Measurements from ENCODE around the gene DYNLT2. TPM values are rescaled to one million over a fixed set of nuclear protein-coding genes. Genes with fewer than 3 reads are reported as not detected.

DYNLT2 gene
- total RNA-seq, 1 experiment from 2014 or later: 1.7 TPM

DNA sequence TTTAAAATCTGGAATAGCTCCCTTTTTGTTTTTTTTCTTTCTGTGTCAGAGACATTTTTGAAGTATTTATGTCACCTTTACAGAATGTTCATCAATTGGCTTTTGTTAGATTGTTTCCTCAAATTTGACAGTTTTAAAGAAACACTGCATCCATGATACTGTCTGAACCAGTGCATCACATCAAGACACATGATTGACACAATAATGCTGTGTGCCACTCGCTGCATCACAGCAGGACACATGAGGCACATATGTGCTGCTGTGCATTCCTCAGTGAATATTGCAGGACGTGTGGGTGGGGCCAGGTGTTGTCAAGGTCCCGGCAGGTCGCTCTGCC, 37.4 kb upstream of the DYNLT2 start:
- Histone ChIP-seq H3K36me3 (replicated peaks; ENCODE audit: control insufficient read depth, insufficient read depth, low read length) (no peaks in the 10 kb centered on the region), H3K4me3 (ENCODE audit: insufficient read depth, low read depth, low read length) (no peak overlapping the region), H3K27me3 (ENCODE audit: control insufficient read depth, insufficient read depth, low read length) (peaks cover 10% of the 10 kb centered on the region)
- DNase-seq: no peak

DNA sequence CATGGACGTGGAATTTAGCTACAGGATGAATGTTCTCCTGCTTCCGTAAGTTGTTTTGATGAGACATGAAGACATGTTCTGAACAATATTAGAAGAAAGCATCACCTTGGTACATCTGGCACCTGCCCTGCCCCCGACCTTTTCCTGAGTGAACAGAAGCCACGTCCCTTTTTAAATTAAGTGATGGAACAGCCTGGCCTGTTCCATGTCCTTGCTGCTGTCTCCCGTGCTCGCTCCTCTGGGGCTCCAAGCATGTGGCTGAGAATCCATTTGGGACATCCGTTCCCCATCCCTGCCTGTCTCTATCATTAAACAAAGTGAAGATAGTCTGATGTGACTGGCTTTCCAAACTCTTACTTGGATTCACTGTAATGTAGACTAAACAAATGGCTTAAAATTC, 36.4 kb upstream of the DYNLT2 start:
- H3K27me3 ChIP-seq (ENCODE audit: control insufficient read depth, insufficient read depth, low read length): peaks cover 10% of the 10 kb centered on the region
- no peak for DNase-seq
- H3K36me3 ChIP-seq (replicated peaks; ENCODE audit: control insufficient read depth, insufficient read depth, low read length): no peaks in the 10 kb centered on the region
- no peak overlapping the region for H3K4me3 ChIP-seq (ENCODE audit: insufficient read depth, low read depth, low read length)

DNA sequence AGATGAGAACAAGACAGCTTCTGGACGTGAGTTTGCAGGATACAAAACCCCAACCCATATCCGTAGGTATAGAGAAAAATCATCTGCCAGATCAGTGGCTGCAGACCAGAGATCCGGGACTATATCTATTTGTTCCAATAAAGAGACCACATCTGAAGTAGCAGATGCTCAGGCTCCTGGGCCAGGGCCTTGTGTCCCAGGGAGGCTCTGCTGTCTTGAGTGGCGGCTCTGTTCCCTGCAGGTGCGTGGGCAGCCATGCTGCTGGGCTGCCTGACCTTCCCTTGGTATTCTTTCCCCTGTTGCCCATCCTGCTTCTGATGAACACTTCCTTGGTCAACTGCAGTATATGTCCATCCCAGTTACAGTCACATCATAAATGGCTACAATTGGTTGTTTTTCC, 35.0 kb upstream of the DYNLT2 start:
- Histone ChIP-seq H3K4me3 (ENCODE audit: insufficient read depth, low read depth, low read length) (no peak overlapping the region), H3K36me3 (replicated peaks; ENCODE audit: control insufficient read depth, insufficient read depth, low read length) (no peaks in the 10 kb centered on the region; the same call in 1 of the 2 replicates), H3K27me3 (ENCODE audit: control insufficient read depth, insufficient read depth, low read length) (peaks cover 10% of the 10 kb centered on the region)
- no peak for DNase-seq

DNA sequence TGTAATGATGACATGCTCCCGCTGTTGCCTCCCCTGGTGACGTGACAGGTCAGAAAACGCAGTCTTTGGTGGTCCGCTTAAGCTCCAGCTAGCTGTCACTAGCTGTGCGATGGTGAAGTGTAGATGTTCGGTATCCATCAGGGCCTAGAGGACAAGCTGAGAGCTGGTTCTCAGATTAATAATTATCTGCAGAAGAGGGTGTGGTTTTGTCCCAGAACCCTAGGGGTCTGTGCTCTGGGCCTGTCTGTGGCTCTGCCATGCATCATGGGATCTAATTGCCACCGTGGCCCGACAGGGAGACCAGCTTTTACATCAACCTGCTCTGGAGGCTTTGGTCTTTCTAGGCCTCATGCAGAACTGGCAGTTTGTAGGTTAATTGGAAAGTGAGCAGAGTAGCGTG, 34.2 kb upstream of the DYNLT2 start:
- Histone ChIP-seq H3K36me3 (replicated peaks; ENCODE audit: control insufficient read depth, insufficient read depth, low read length) (no peaks in the 10 kb centered on the region; the same call in 1 of the 2 replicates), H3K27me3 (ENCODE audit: control insufficient read depth, insufficient read depth, low read length) (peaks cover 8% of the 10 kb centered on the region), H3K4me3 (ENCODE audit: insufficient read depth, low read depth, low read length) (no peak overlapping the region)
- DNase-seq: no peak

DNA sequence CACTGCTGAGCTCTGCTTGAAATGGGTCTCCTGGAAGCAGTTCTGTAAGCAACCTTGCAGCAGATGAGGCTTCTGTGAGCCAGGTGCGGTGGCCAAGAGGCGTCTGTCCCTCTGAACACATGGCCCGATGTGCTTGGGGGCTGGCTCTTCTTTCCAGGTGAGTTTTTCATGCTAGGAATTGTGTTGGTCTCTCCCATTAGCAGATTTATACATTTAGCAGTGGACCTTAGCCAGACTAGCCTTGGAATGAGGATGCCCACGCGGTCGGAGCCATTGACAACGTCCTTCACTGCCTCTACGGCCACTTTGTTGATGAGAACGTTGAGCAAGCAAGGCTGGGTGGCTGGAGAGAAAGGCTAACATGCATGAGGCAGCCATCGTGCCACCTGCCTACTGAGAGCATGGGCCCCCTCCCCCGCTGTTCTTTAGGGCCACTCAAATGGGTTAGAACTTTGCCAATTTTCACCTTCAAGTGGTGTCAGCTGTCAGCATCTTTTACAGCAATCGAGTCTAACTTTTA, 33.5 kb upstream of the DYNLT2 start:
- Histone ChIP-seq H3K27me3 (ENCODE audit: control insufficient read depth, insufficient read depth, low read length) (peaks cover 5% of the 10 kb centered on the region), H3K36me3 (replicated peaks; ENCODE audit: control insufficient read depth, insufficient read depth, low read length) (no peaks in the 10 kb centered on the region; the same call in 1 of the 2 replicates), H3K4me3 (ENCODE audit: insufficient read depth, low read depth, low read length) (no peak overlapping the region)
- DNase-seq: no peak

DNA sequence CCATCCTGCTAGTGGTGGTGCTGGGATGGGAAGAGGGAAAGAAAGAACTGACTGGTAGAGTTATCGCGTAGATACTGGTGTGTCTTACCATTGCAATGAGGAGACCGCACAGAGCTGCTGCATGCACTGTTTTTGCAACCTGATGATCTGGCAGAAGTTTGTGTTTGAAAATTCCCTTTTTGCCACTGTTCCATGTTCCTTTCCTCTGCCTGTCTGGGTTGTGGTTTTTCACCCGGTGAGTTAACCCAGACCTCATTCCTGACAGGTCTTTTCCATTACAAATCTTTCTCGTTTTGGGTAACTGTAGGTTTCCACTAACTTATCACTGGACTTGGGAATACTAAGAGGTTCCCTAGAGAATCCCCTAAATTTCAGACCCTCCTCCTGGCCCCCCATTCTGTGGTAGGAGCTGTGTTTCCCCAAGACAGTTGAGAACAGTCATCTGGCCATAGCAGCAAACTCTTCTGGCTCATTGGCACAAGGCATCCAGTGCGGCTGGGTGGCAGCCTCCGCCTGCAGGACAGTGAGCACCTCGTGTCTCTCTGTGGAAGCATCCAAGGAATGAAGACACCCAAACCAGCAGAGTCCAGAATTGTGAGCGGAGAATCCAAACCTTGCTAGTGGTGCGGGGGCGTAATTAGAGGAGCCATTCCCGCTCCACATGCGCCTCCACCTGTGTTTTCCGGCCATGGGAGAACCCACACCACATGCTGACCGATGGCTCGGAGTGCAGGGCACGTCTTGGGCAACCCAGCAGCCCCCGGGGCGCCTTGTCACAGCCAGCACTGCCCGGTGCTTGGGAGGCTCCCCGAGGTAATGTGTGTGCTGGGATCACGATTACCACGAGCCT, 32.8 kb upstream of the DYNLT2 start:
- Histone ChIP-seq H3K27me3 (ENCODE audit: control insufficient read depth, insufficient read depth, low read length) (peaks cover under 1% of the 10 kb centered on the region), H3K4me3 (ENCODE audit: insufficient read depth, low read depth, low read length) (no peak overlapping the region), H3K36me3 (replicated peaks; ENCODE audit: control insufficient read depth, insufficient read depth, low read length) (no peaks in the 10 kb centered on the region; the same call in none of the 2 replicates)
- DNase-seq: no peak

DNA sequence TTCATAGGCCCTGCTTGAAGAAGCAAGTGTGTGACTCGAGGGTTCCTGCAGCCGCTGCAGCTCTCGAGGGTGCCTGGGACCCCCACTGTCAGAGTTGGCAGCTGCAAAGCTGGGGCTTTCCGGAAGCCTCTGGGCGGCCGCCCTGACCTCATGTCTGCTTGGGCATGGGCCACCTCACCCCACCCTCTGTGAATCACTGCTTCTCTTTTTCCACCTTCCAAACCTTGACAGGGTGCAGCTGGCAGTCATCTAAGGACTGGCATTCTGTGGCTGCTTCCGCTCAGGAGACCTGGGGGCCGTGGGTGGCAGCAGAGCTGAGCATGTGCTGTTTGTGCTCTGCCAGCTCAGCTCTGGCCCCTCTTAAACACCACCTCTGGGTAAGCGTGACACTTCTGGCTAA, 32.0 kb upstream of the DYNLT2 start:
- H3K4me3 ChIP-seq (ENCODE audit: insufficient read depth, low read depth, low read length): no peak overlapping the region
- no peaks in the 10 kb centered on the region for H3K27me3 ChIP-seq (ENCODE audit: control insufficient read depth, insufficient read depth, low read length)
- H3K36me3 ChIP-seq (replicated peaks; ENCODE audit: control insufficient read depth, insufficient read depth, low read length): no peaks in the 10 kb centered on the region; the same call in none of the 2 replicates
- DNase-seq: no peak

DNA sequence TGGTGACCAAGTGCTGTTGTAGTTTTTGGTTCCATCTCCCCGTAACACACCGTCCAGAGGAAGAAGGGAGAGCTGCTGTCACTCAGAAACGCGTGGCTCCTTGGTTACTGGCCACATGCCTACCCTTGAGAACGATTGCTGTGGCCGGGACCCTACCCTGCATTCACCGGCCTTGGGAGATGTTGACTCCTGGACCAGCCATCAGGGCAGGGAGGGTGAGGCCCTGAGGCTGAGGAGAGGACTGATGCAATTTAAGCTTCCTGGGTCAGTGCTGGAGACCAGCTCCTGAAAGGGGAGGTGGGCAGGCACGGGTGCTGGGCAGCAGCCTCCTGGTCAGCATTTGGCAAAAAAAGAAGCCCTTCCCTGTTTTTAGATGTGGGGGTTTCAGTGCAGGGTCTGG, 31.6 kb upstream of the DYNLT2 start:
- no peak for DNase-seq
- no peak overlapping the region for H3K4me3 ChIP-seq (ENCODE audit: insufficient read depth, low read depth, low read length)
- no peaks in the 10 kb centered on the region; the same call in none of the 2 replicates for H3K36me3 ChIP-seq (replicated peaks; ENCODE audit: control insufficient read depth, insufficient read depth, low read length)
- no peaks in the 10 kb centered on the region for H3K27me3 ChIP-seq (ENCODE audit: control insufficient read depth, insufficient read depth, low read length)

DNA sequence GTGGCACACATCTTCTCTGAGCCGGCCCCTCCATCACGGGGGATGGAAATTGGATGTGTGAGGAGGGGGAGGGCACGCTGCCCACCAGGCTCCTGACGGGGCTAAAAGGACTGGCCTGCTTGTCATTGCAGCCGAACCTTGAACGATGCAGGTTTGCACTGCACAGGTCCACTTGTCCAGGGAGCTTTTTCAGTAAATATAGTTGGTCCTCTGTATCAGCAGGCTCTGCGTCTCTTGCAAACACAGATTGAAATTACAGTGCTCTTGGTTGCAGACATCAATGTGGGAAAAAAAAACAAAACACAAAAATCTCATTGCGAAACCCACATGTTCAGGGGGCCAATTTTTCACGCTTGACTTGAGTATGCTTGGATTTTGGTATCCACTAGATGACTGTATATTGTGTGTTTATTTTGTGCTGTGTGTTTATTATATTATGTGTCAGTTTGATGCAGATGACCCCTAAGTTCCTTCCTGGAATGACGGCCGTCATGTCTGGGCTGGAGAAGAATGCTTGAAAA, 29.3 kb upstream of the DYNLT2 start:
- Histone ChIP-seq H3K36me3 (replicated peaks; ENCODE audit: control insufficient read depth, insufficient read depth, low read length) (no peaks in the 10 kb centered on the region; the same call in none of the 2 replicates), H3K4me3 (ENCODE audit: insufficient read depth, low read depth, low read length) (no peak overlapping the region), H3K27me3 (ENCODE audit: control insufficient read depth, insufficient read depth, low read length) (no peaks in the 10 kb centered on the region)
- DNase-seq: no peak

DNA sequence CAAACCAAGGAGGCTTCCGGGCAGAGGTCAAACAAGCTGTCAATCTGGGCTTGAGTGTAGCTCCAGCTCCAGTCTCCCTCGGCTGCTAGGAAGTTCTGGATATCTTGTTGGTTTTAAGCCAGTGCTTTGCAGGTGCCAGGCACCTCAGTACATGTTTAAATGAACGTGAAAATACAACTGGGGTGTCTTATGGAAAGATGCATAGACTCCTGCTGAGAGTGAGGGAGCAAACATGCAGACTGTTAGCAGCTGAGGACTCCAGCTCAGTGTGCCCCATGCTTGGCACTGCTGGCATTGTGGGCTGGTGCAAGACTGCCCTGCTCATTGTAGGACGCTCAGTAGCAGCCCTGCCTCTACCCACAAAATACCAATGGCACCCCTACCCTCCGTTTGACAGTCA, 28.5 kb upstream of the DYNLT2 start:
- Histone ChIP-seq H3K27me3 (ENCODE audit: control insufficient read depth, insufficient read depth, low read length) (no peaks in the 10 kb centered on the region), H3K36me3 (replicated peaks; ENCODE audit: control insufficient read depth, insufficient read depth, low read length) (no peaks in the 10 kb centered on the region; the same call in none of the 2 replicates), H3K4me3 (ENCODE audit: insufficient read depth, low read depth, low read length) (no peak overlapping the region)
- DNase-seq: no peak

DNA sequence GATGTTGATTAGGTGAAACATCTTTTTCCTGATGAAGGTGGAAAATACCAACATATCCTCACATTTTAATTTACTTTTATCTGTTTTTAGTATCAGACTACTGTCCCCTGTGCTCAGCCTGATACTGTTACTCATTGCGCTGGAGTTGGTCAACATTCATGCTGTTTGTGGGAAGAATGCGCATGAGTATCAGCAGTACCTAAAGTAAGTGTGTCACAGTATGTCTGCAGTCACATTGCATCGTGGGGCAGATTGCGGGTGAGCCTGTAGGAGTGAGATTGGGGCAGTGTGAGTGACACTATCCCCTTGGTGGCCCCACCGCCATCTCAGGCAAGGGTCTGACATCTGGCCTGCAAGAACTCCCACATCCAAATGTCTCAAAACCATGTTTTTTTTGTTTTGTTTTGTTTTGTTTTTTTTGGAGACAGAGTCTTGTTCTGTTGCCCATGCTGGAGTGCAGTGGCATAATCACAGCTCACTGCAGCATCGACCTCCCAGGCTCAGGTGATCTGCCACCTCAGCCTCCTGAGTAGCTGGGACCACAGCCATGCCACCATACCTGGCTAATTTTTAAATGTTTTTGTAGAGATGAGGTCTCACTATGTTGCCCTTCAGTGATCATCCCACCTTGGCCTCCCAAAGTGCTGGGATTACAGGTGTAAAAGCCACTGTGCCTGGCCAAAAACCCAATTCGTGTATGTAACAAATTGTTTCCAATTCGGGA, 27.9 kb upstream of the DYNLT2 start:
- H3K36me3 ChIP-seq (replicated peaks; ENCODE audit: control insufficient read depth, insufficient read depth, low read length): no peaks in the 10 kb centered on the region; the same call in none of the 2 replicates
- H3K27me3 ChIP-seq (ENCODE audit: control insufficient read depth, insufficient read depth, low read length): no peaks in the 10 kb centered on the region
- no peak for DNase-seq
- H3K4me3 ChIP-seq (ENCODE audit: insufficient read depth, low read depth, low read length): no peak overlapping the region

DNA sequence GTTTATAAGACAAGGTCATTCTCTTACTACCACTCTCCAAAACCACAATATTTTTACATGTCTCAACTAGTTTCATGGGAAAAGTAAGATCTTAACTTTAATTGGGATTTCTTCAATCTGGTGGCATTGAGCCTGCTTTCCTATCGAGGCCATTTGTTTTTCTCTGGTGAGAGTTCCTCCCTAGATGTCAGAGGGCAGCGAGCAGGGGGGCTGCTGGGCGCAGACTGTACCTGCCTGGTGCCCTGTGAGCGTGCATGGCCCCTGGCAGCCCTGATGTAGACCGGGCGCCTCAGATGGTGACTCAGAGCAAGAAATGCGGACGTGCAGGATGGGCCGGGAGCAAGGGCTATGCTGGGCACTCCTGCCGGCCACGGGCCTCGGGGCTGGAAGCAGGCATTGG, 27.3 kb upstream of the DYNLT2 start:
- H3K36me3 ChIP-seq (replicated peaks; ENCODE audit: control insufficient read depth, insufficient read depth, low read length): no peaks in the 10 kb centered on the region; the same call in none of the 2 replicates
- H3K4me3 ChIP-seq (ENCODE audit: insufficient read depth, low read depth, low read length): no peak overlapping the region
- H3K27me3 ChIP-seq (ENCODE audit: control insufficient read depth, insufficient read depth, low read length): no peaks in the 10 kb centered on the region
- no peak for DNase-seq

DNA sequence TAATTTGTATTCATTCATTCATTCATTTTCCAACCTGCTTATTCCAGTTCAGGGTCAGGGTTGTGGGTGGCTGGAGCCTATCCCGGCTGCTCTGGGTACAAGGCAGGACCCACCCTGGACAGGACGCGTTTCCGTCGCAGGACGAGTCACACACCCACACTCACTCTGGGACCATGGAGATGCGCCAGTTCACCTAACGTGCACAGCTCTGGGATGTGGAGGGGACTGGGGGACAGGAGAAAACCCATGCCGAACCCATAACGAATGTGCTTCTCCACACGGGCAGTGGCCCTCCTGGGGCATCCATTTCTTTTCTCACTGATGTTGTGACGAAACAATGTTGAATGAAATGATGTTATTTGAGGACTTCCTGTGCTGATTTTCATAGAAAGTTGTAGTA, 26.5 kb upstream of the DYNLT2 start:
- no peak overlapping the region for H3K4me3 ChIP-seq (ENCODE audit: insufficient read depth, low read depth, low read length)
- H3K36me3 ChIP-seq (replicated peaks; ENCODE audit: control insufficient read depth, insufficient read depth, low read length): no peaks in the 10 kb centered on the region; the same call in none of the 2 replicates
- DNase-seq: no peak
- H3K27me3 ChIP-seq (ENCODE audit: control insufficient read depth, insufficient read depth, low read length): no peaks in the 10 kb centered on the region

DNA sequence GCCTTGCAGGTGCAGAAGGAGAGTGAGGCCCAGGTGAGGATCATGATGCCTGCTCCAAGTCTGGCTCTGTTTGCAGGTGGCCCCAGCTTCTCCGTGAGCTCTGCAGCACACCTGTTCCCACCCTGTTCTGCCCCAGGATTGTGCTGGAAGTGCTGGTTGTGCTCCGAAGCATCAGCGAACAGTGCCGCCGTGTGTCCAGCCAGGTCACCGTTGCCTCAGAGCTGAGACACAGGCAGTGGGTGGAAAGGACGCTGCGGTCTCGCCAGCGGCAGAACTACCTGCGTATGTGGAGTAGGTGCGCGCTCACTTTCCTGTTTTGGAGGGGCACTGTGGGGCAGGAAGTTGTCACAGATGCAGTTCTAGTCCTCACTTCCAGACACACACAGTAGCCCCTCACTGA, 25.0 kb upstream of the DYNLT2 start:
- Histone ChIP-seq H3K36me3 (replicated peaks; ENCODE audit: control insufficient read depth, insufficient read depth, low read length) (no peaks in the 10 kb centered on the region; the same call in none of the 2 replicates), H3K4me3 (ENCODE audit: insufficient read depth, low read depth, low read length) (no peak overlapping the region), H3K27me3 (ENCODE audit: control insufficient read depth, insufficient read depth, low read length) (no peaks in the 10 kb centered on the region)
- no peak for DNase-seq

DNA sequence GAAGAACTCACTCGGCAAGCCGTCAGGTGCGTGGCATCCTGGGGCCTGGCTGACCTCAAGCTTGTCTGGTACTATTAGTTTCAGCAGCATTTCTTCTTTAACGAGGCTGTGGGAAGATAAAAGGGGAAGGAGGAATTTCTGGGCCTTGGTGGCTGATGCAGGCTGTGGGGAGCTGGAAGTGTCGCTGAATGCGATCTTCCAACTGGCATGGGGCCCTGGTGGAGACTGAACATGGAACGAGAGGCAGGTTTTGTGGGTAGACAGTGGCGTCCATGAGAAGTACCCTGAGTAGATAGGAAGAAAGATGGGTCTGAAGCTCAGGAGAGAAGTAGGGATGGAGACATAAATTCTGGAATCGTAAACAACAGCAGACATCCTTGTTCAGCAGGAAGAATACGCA, 23.9 kb upstream of the DYNLT2 start:
- no peak for DNase-seq
- Histone ChIP-seq H3K4me3 (ENCODE audit: insufficient read depth, low read depth, low read length) (no peak overlapping the region), H3K36me3 (replicated peaks; ENCODE audit: control insufficient read depth, insufficient read depth, low read length) (no peaks in the 10 kb centered on the region; the same call in none of the 2 replicates), H3K27me3 (ENCODE audit: control insufficient read depth, insufficient read depth, low read length) (no peaks in the 10 kb centered on the region)

Measured in H7 (cell line).